IMR-90 (cell line): Measurements from ENCODE around the gene DUSP14. TPM values are rescaled to one million over a fixed set of nuclear protein-coding genes. Genes with fewer than 3 reads are reported as not detected.

Experiments
- ATAC-seq: fragments of 200-7000 bp; cut with Tn5 transposase; 2 replicates; pipeline ENCODE4 v1.9.1; 2020; ENCODE audit warnings: low read depth, mild to moderate bottlenecking, moderate library complexity
- BruUV-seq: library from RNA; stranded (reverse); fragments of 400-500 nt; replicated peaks from 2 replicates; lab custom pipeline; 2021; lab: Mats Ljungman, UMichigan
- CTCF ChIA-PET: fragments of 300-600 bp; formaldehyde crosslinking; extraction: SDS; loops from one replicate; lab custom pipeline; 2021; ENCODE audit warnings: antibody characterized with exemption; lab: Yijun Ruan, JAX
- POLR2A ChIA-PET: fragments of 300-600 bp; sonication (Branson Sonifier 250); formaldehyde crosslinking; loops from one replicate; lab custom pipeline; 2022; ENCODE audit warnings: antibody characterized with exemption; ENCODE audit not compliant: unreplicated experiment; lab: Charles Lee
- DNase-seq: peaks from one replicate; pipeline ENCODE4 v3.0.0; 2013
- H2AFZ ChIP-seq: replicated peaks from 2 replicates; pipeline ENCODE3; 2013; ENCODE audit warnings: low read length, mild to moderate bottlenecking; ENCODE audit not compliant: poor library complexity
- H2AK5ac ChIP-seq: 2 replicates; pipeline ENCODE4 v1.6.1; 2013; ENCODE audit warnings: low read depth, low read length, inconsistent platforms
- H2AK9ac ChIP-seq: replicated peaks from 2 replicates; pipeline ENCODE3; 2013; ENCODE audit warnings: mild to moderate bottlenecking, low read depth, low read length, moderate library complexity; ENCODE audit not compliant: poor library complexity
- H2BK120ac ChIP-seq: 2 replicates; pipeline ENCODE4 v1.6.1; 2013; ENCODE audit warnings: low read depth, low read length, inconsistent platforms
- H2BK15ac ChIP-seq: 3 replicates; pipeline ENCODE4 v1.6.1; 2013; ENCODE audit warnings: low read depth, low read length, inconsistent platforms
- H2BK20ac ChIP-seq: 2 replicates; pipeline ENCODE4 v1.6.1; 2013; ENCODE audit warnings: low read depth, mild to moderate bottlenecking, inconsistent platforms, low read length, moderate library complexity
- H2BK5ac ChIP-seq: 2 replicates; pipeline ENCODE4 v1.6.1; 2013; ENCODE audit warnings: mild to moderate bottlenecking, low read depth, low read length, inconsistent platforms; ENCODE audit not compliant: poor library complexity, severe bottlenecking
- H3K14ac ChIP-seq: replicated peaks from 2 replicates; pipeline ENCODE4 v1.6.1; 2013; ENCODE audit warnings: low read depth, low read length, inconsistent platforms
- H3K18ac ChIP-seq: 2 replicates; pipeline ENCODE4 v1.6.1; 2013; ENCODE audit warnings: low read depth, low read length, control low read depth
- H3K23ac ChIP-seq: 2 replicates; pipeline ENCODE4 v1.6.1; 2013; ENCODE audit warnings: low read depth, low read length, inconsistent platforms
- H3K27ac ChIP-seq: 2 replicates; pipeline ENCODE4 v1.5.1; 2013; ENCODE audit warnings: mild to moderate bottlenecking, control low read depth, low read length; ENCODE audit not compliant: insufficient read depth
- H3K27me3 ChIP-seq: 2 replicates; pipeline ENCODE4 v1.6.1; 2013; ENCODE audit warnings: low read length; ENCODE audit not compliant: control insufficient read depth, insufficient read depth
- H3K36me3 ChIP-seq: 2 replicates; pipeline ENCODE4 v1.6.1; 2013; ENCODE audit warnings: low read length, mixed read lengths; ENCODE audit not compliant: control insufficient read depth, insufficient read depth
- H3K4ac ChIP-seq: 2 replicates; pipeline ENCODE4 v1.6.1; 2013; ENCODE audit warnings: low read depth, low read length, inconsistent platforms
- H3K4me1 ChIP-seq: 2 replicates; pipeline ENCODE4 v1.6.1; 2013; ENCODE audit warnings: low read length, mixed read lengths; ENCODE audit not compliant: control insufficient read depth, insufficient read depth
- H3K4me2 ChIP-seq: 2 replicates; pipeline ENCODE4 v1.6.1; 2013; ENCODE audit warnings: low read depth, mild to moderate bottlenecking, control low read depth, low read length, moderate library complexity
- H3K4me3 ChIP-seq: 2 replicates; pipeline ENCODE4 v1.5.1; 2013; ENCODE audit warnings: low read depth, mild to moderate bottlenecking, control low read depth, low read length, moderate library complexity; ENCODE audit not compliant: insufficient read depth
- H3K56ac ChIP-seq: 2 replicates; pipeline ENCODE4 v1.6.1; 2013; ENCODE audit warnings: low read length, inconsistent platforms; ENCODE audit not compliant: insufficient read depth; ENCODE audit errors: extremely low read depth
- H3K79me1 ChIP-seq, 2 experiments: 2 replicates each; pipeline ENCODE4 v1.6.1; 2013; ENCODE audit warnings: low read length in 2 of 2, inconsistent platforms in 1 of 2, low read depth in 1 of 2
- H3K9ac ChIP-seq: 2 replicates; pipeline ENCODE4 v1.6.1; 2013; ENCODE audit warnings: low read depth, low read length, control low read depth
- H3K9me1 ChIP-seq: 2 replicates; pipeline ENCODE4 v1.6.1; 2013; ENCODE audit warnings: low read length, inconsistent platforms; ENCODE audit not compliant: insufficient read depth
- H3K9me3 ChIP-seq: 2 replicates; pipeline ENCODE4 v1.6.1; 2013; ENCODE audit warnings: low read length; ENCODE audit not compliant: control insufficient read depth, insufficient read depth
- H4K20me1 ChIP-seq: 2 replicates; pipeline ENCODE4 v1.6.1; 2013; ENCODE audit warnings: low read length, inconsistent platforms; ENCODE audit not compliant: insufficient read depth
- H4K5ac ChIP-seq: 2 replicates; pipeline ENCODE4 v1.6.1; 2013; ENCODE audit warnings: mild to moderate bottlenecking, low read depth, low read length, control low read depth
- H4K8ac ChIP-seq, 2 experiments: 2 replicates each; pipeline ENCODE4 v1.6.1; 2013; ENCODE audit warnings: low read depth in 2 of 2, low read length in 2 of 2, control low read depth in 1 of 2, inconsistent platforms in 1 of 2
- H4K91ac ChIP-seq: 2 replicates; pipeline ENCODE4 v1.6.1; 2013; ENCODE audit warnings: low read depth, low read length, inconsistent platforms; ENCODE audit not compliant: insufficient read depth
- BHLHE40 ChIP-seq: fragments of 150-350 bp; IDR thresholded peaks from 2 replicates; pipeline ENCODE4 v1.6.1; 2016; ENCODE audit warnings: mild to moderate bottlenecking, low read depth, low read length
- CEBPB ChIP-seq: IDR thresholded peaks from 2 replicates; pipeline ENCODE4 v1.6.1; 2012; ENCODE audit warnings: low read depth, low read length, improper control_type of control experiment
- CHD1 ChIP-seq: IDR thresholded peaks from 2 replicates; pipeline ENCODE4 v1.6.1; 2012; ENCODE audit warnings: low read depth, low read length, improper control_type of control experiment
- CTCF ChIP-seq: conservative IDR thresholded peaks from 2 replicates; pipeline ENCODE4 v1.5.1; 2012; ENCODE audit warnings: mild to moderate bottlenecking, low read depth, low read length, improper control_type of control experiment
- ELK1 ChIP-seq: fragments of 150-350 bp; IDR thresholded peaks from 2 replicates; pipeline ENCODE4 v1.6.1; 2016; ENCODE audit warnings: low read depth, mild to moderate bottlenecking, low read length, moderate library complexity, borderline replicate concordance
- FOS ChIP-seq: fragments of 150-350 bp; IDR thresholded peaks from 2 replicates; pipeline ENCODE4 v1.6.1; 2016; ENCODE audit warnings: low read depth, low read length
- MAFK ChIP-seq: IDR thresholded peaks from 2 replicates; pipeline ENCODE4 v1.6.1; 2012; ENCODE audit warnings: low read depth, low read length, improper control_type of control experiment
- MAZ ChIP-seq: IDR thresholded peaks from 2 replicates; pipeline ENCODE4 v1.6.1; 2012; ENCODE audit warnings: low read depth, mild to moderate bottlenecking, low read length, improper control_type of control experiment, moderate library complexity, borderline replicate concordance
- MXI1 ChIP-seq: IDR thresholded peaks from 2 replicates; pipeline ENCODE4 v1.6.1; 2012; ENCODE audit warnings: low read depth, mild to moderate bottlenecking, low read length, moderate library complexity, borderline replicate concordance
- NFE2L2 ChIP-seq: fragments of 150-350 bp; IDR thresholded peaks from 2 replicates; pipeline ENCODE4 v1.6.1; 2016; ENCODE audit warnings: low read depth, mild to moderate bottlenecking, low read length
- POLR2A ChIP-seq: IDR thresholded peaks from 2 replicates; pipeline ENCODE4 v1.6.1; 2012; ENCODE audit warnings: mild to moderate bottlenecking, low read depth, low read length
- RAD21 ChIP-seq: IDR thresholded peaks from 2 replicates; pipeline ENCODE4 v1.6.1; 2012; ENCODE audit warnings: low read length, improper control_type of control experiment
- RCOR1 ChIP-seq: IDR thresholded peaks from 2 replicates; pipeline ENCODE4 v1.6.1; 2012; ENCODE audit warnings: mild to moderate bottlenecking, low read length, improper control_type of control experiment; ENCODE audit not compliant: insufficient replicate concordance
- RFX5 ChIP-seq: IDR thresholded peaks from 2 replicates; pipeline ENCODE4 v1.8.0; 2012; ENCODE audit warnings: low read depth, mild to moderate bottlenecking, low read length, moderate library complexity
- SMC3 ChIP-seq: fragments of 150-350 bp; IDR thresholded peaks from 2 replicates; pipeline ENCODE4 v1.6.1; 2016; ENCODE audit warnings: low read depth, mild to moderate bottlenecking, antibody characterized with exemption, low read length, moderate library complexity
- USF2 ChIP-seq: fragments of 150-350 bp; IDR thresholded peaks from 2 replicates; pipeline ENCODE4 v1.6.1; 2017; ENCODE audit warnings: mild to moderate bottlenecking, antibody characterized with exemption, low read length, low read depth
- WGBS, 2 experiments: methylation state at CpG; one replicate each; pipeline versions ENCODE4 v1.1.5 to v1.1.7; 2013; ENCODE audit warnings: missing lambda C conversion rate in 2 of 2; ENCODE audit not compliant: insufficient read length in 1 of 2; ENCODE audit errors: extremely low coverage in 2 of 2; 5-methylcytosine and 5-hydroxymethylcytosine counted together
- dilution Hi-C: fragments of 300-500 bp; cut with HindIII; formaldehyde crosslinking; loops from one replicate; pipeline ENCODE4 v1.14.3; 2018; ENCODE audit warnings: low sequenced_read_pairs; ENCODE audit not compliant: unreplicated experiment
- in situ Hi-C: fragments of 300-500 bp; cut with MboI; formaldehyde crosslinking; loops from 3 replicates; pipeline ENCODE4 v1.14.3; 2019; ENCODE audit warnings: low sequenced_read_pairs, inconsistent platforms, mixed read lengths
- intact Hi-C: fragments of 100-400 bp; cut with micrococcal nuclease; formaldehyde crosslinking; loops from 2 replicates; pipeline ENCODE4 v1.10.0; 2022
- polyA plus RNA-seq, 3 experiments: library from polyadenylated mRNA; depleted of rRNA; stranded (reverse); fragments of >200 nt; gene quantifications; 2 replicates each; pipeline ENCODE4 v1.2.3, GENCODE V29; 2012; ENCODE audit warnings: low replicate concordance in 1 of 3
- total RNA-seq: library from RNA; depleted of rRNA; stranded (reverse); fragments of >200 nt; gene quantifications from 2 replicates; pipeline ENCODE4 v1.2.3, GENCODE V29; 2012

The DUSP14 gene
- total and polyA plus RNA-seq, 2 of the 4 experiments (the other 2 are of a cell fraction) = 97.5 to 127 TPM

- in situ Hi-C loops (no loop called here), dilution Hi-C loops (no loop called here), intact Hi-C loops (no loop called here)
- TF ChIP-seq POLR2A = no peak
- no peak for TF ChIP-seq FOS
- TF ChIP-seq USF2 = no peak
- no peak for TF ChIP-seq MAFK
- TF ChIP-seq RFX5 = no peak
- TF ChIP-seq RAD21 = no peak
- no peak for TF ChIP-seq CHD1
- no peak for TF ChIP-seq ELK1
- TF ChIP-seq MXI1 = no peak
- no peak for TF ChIP-seq CEBPB
- TF ChIP-seq SMC3 = no peak
- TF ChIP-seq CTCF = no peak
- TF ChIP-seq MAZ = no peak
- TF ChIP-seq BHLHE40 = no peak
- TF ChIP-seq NFE2L2 = no peak
- no peak for TF ChIP-seq RCOR1
- no peak overlapping the region for H2AK9ac ChIP-seq
- H2AFZ ChIP-seq = no peak overlapping the region
- H3K4ac ChIP-seq = no peak overlapping the region
- no peak overlapping the region for H3K14ac ChIP-seq
- H3K79me1 ChIP-seq = peaks cover 18 to 25% of the 10 kb centered on the region in 2 experiments; a peak in 3 of 4 replicates
- no peak overlapping the region for H2AK5ac ChIP-seq
- CTCF ChIA-PET = no interaction called here
- H3K56ac ChIP-seq = no peak overlapping the region
- H3K4me2 ChIP-seq = no peak overlapping the region
- DNase-seq (no peak), ATAC-seq (no peak)
- H3K27ac ChIP-seq = no peak overlapping the region
- H3K9me1 ChIP-seq = peaks cover 3% of the 10 kb centered on the region
- no peak overlapping the region for H2BK120ac ChIP-seq
- no peak overlapping the region for H3K18ac ChIP-seq
- no peaks in the 10 kb centered on the region for H3K27me3 ChIP-seq
- POLR2A ChIA-PET = no interaction called here
- H3K4me3 ChIP-seq = no peak overlapping the region
- H3K23ac ChIP-seq = no peak overlapping the region
- no CpG with 5 or more reads among the region's 8 CpGs for WGBS, 2 experiments
- H3K9me3 ChIP-seq = no peaks in the 10 kb centered on the region
- H4K8ac ChIP-seq = no peak overlapping the region
- no peak overlapping the region for H2BK15ac ChIP-seq
- no peak overlapping the region for H4K91ac ChIP-seq
- no TSS peak for BruUV-seq
- no peak overlapping the region for H3K9ac ChIP-seq
- no peak overlapping the region for H2BK5ac ChIP-seq
- no peak overlapping the region for H2BK20ac ChIP-seq
- H3K4me1 ChIP-seq = no peaks in the 10 kb centered on the region
- no peaks in the 10 kb centered on the region for H4K20me1 ChIP-seq
- H4K5ac ChIP-seq = no peak overlapping the region
- H3K36me3 ChIP-seq = peaks cover 54% of the 10 kb centered on the region
These were observed 49.4 kb downstream of the DUSP14 start for GRCh38 chr17:37538981-37539659.
